HFFc6 (cell line): ENCODE data around the gene EIF5. TPM values are rescaled to one million over a fixed set of nuclear protein-coding genes. Genes with fewer than 3 reads are reported as not detected.

ENCODE experiments used
- DNase-seq: peaks from one replicate; pipeline ENCODE4 v3.0.0-alpha.2; 2018
- H3K27ac Mint-ChIP-seq: 2 replicates; pipeline ENCODE4 v1.8.0; 2020; ENCODE audit warnings: mild to moderate bottlenecking, mixed read lengths
- H3K27me3 Mint-ChIP-seq: 2 replicates; pipeline ENCODE4 v1.8.0; 2021; ENCODE audit warnings: mild to moderate bottlenecking, moderate library complexity, mixed read lengths; ENCODE audit not compliant: insufficient read depth
- H3K36me3 Mint-ChIP-seq: 2 replicates; pipeline ENCODE4 v1.8.0; 2021; ENCODE audit warnings: low read depth, mixed read lengths
- H3K4me1 Mint-ChIP-seq: 2 replicates; pipeline ENCODE4 v1.8.0; 2020; ENCODE audit warnings: low read depth, mixed read lengths
- H3K4me3 Mint-ChIP-seq: 2 replicates; pipeline ENCODE4 v1.8.0; 2020; ENCODE audit warnings: mild to moderate bottlenecking, moderate library complexity, mixed read lengths
- H3K9me3 Mint-ChIP-seq: 2 replicates; pipeline ENCODE4 v1.8.0; 2020; ENCODE audit warnings: mild to moderate bottlenecking, mixed read lengths
- CTCF ChIP-seq: fragments of 200-600 bp; sonication (generic); IDR thresholded peaks from 2 replicates; pipeline ENCODE4 v1.5.0; 2021; ENCODE audit warnings: antibody characterized with exemption, mild to moderate bottlenecking
- total RNA-seq, 6 experiments: library from RNA; stranded (reverse); fragmentation: NEBNext Ultra II Directional; extraction: Animal tissue kit (Norgen Biotek cat#: 25700); gene quantifications; 2 replicates in 1 of 6; 3 replicates in 5 of 6; pipeline ENCODE4 v1.2.3, GENCODE V29; 2021

EIF5 gene
- total RNA-seq, 6 experiments from 2014 or later = 181 to 217 (median 203) TPM

GRCh38 chr14:103293465-103293864 is 40.6 kb upstream of the EIF5 start:
- no peak for DNase-seq
- H3K27ac Mint-ChIP-seq = no peak overlapping the region
- H3K9me3 Mint-ChIP-seq = no peaks in the 10 kb centered on the region
- H3K36me3 Mint-ChIP-seq = no peaks in the 10 kb centered on the region
- H3K27me3 Mint-ChIP-seq = peaks cover 21% of the 10 kb centered on the region
- no peak for TF ChIP-seq CTCF
- 0 out of 2 replicates have a peak, but pooled peaks cover 6% of the 10 kb centered on the region for H3K4me1 Mint-ChIP-seq
- no peak overlapping the region for H3K4me3 Mint-ChIP-seq

GRCh38 chr14:103294091-103294490 is 39.9 kb upstream of the EIF5 start:
- H3K27ac Mint-ChIP-seq = no peak overlapping the region
- DNase-seq = no peak
- no peaks in the 10 kb centered on the region for H3K36me3 Mint-ChIP-seq
- H3K4me1 Mint-ChIP-seq = 0 out of 2 replicates have a peak, but pooled peaks cover 6% of the 10 kb centered on the region
- peaks cover 18% of the 10 kb centered on the region for H3K27me3 Mint-ChIP-seq
- H3K9me3 Mint-ChIP-seq = no peaks in the 10 kb centered on the region
- H3K4me3 Mint-ChIP-seq = no peak overlapping the region
- TF ChIP-seq CTCF = no peak

GRCh38 chr14:103296007-103296406 is 38.0 kb upstream of the EIF5 start:
- peak; percentile 67 for DNase-seq
- peaks cover 10% of the 10 kb centered on the region for H3K4me1 Mint-ChIP-seq
- no peak overlapping the region for H3K4me3 Mint-ChIP-seq
- peaks cover 16% of the 10 kb centered on the region for H3K27me3 Mint-ChIP-seq
- no peaks in the 10 kb centered on the region for H3K36me3 Mint-ChIP-seq
- no peaks in the 10 kb centered on the region for H3K9me3 Mint-ChIP-seq
- no peak overlapping the region for H3K27ac Mint-ChIP-seq
- TF ChIP-seq CTCF = no peak

GRCh38 chr14:103296987-103297386 is 37.0 kb upstream of the EIF5 start:
- no peaks in the 10 kb centered on the region for H3K36me3 Mint-ChIP-seq
- DNase-seq = no peak
- H3K4me3 Mint-ChIP-seq = no peak overlapping the region
- peaks cover 7% of the 10 kb centered on the region for H3K27me3 Mint-ChIP-seq
- H3K4me1 Mint-ChIP-seq = peaks cover 20% of the 10 kb centered on the region
- no peaks in the 10 kb centered on the region for H3K9me3 Mint-ChIP-seq
- H3K27ac Mint-ChIP-seq = no peak overlapping the region
- TF ChIP-seq CTCF = peak; percentile 21; the same call in 1 of the 2 replicates

GRCh38 chr14:103298620-103299019 is 35.4 kb upstream of the EIF5 start:
- no peak for DNase-seq
- no peaks in the 10 kb centered on the region; the same call in none of the 2 replicates for H3K27me3 Mint-ChIP-seq
- no peaks in the 10 kb centered on the region for H3K9me3 Mint-ChIP-seq
- H3K36me3 Mint-ChIP-seq = no peaks in the 10 kb centered on the region
- TF ChIP-seq CTCF = peak; percentile 41
- no peak overlapping the region for H3K4me3 Mint-ChIP-seq
- peaks cover 31% of the 10 kb centered on the region for H3K4me1 Mint-ChIP-seq
- no peak overlapping the region for H3K27ac Mint-ChIP-seq
